HAP-1 (cell line): ENCODE data around the gene SSBP4.

Source experiments
- DNase-seq, 2 experiments: peaks; one replicate each; pipeline ENCODE4 v3.0.0-alpha.2; 2016 to 2020; ENCODE audit warnings: low spot score in 2 of 2
- H3K27me3 ChIP-seq: fragments of 250-450 bp; sonication (Bioruptor Pico); 2 replicates; pipeline ENCODE4 v1.5.1; 2020; ENCODE audit warnings: low read depth, mild to moderate bottlenecking, moderate library complexity
- H3K36me3 ChIP-seq: fragments of 250-450 bp; sonication (Bioruptor Pico); replicated peaks from 2 replicates; pipeline ENCODE4 v1.5.1; 2020; ENCODE audit warnings: mild to moderate bottlenecking
- H3K4me1 ChIP-seq: fragments of 250-450 bp; sonication (Bioruptor Pico); 2 replicates; pipeline ENCODE4 v1.5.1; 2020; ENCODE audit warnings: mild to moderate bottlenecking
- H3K4me3 ChIP-seq: fragments of 250-450 bp; sonication (Bioruptor Pico); 2 replicates; pipeline ENCODE4 v1.5.1; 2020; ENCODE audit warnings: mild to moderate bottlenecking, moderate library complexity
- H3K9me3 ChIP-seq: fragments of 250-450 bp; sonication (Bioruptor Pico); 2 replicates; pipeline ENCODE4 v1.5.1; 2020; ENCODE audit warnings: mild to moderate bottlenecking, moderate library complexity
- in situ Hi-C: fragments of 300-500 bp; cut with MboI; formaldehyde crosslinking; loops from 3 replicates; pipeline ENCODE4 v1.14.3; 2020; ENCODE audit warnings: low sequenced_read_pairs, inconsistent platforms, mixed read lengths

Gene SSBP4

DNA sequence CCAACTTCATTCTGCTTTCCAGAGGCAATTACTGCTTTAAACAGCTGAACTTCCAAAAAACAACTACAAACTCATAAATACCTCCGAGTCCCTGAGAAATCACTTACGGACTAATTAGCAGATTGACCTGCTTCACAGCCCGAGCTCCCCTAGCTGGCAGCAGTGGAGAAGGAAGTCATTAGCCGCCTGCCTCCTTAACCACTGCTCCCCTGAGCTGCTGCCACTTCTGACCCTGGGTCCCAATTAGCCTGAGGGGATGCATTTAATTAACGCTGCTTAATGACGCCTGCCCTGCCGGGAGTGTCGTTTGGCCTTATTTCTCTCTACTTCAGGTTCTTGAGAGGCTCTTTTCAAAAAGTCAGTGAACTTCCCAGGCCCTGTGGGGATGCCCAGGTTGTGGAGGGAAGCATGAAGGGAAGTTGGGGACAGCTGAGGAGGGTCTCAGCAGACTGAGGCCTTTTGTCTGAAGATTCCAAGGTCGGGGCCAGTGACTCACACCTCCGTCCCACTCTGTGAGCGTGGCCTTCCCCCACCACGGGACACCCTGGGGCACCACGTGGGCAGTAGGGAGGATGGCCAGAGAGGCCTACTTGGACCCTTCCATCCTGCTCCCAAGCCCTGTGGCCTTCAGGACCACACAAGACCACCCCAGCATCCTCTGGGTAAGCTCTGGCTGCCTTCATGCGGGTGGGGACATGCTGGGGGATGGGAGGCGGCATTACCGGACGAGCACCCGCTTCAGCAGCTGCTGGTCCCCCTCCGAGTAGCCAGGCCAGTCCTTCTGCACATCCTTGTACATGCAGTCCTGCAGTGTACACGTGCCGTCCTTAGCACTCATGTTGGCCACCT lies 38.5 kb downstream of the SSBP4 start:
- in situ Hi-C loops = loop anchor here (10.0 kb wide), 2 partner anchors 397 to 527 kb away; no protein-coding TSS in a partner anchor
- DNase-seq = no peak
- no peak overlapping the region for H3K4me3 ChIP-seq

DNA sequence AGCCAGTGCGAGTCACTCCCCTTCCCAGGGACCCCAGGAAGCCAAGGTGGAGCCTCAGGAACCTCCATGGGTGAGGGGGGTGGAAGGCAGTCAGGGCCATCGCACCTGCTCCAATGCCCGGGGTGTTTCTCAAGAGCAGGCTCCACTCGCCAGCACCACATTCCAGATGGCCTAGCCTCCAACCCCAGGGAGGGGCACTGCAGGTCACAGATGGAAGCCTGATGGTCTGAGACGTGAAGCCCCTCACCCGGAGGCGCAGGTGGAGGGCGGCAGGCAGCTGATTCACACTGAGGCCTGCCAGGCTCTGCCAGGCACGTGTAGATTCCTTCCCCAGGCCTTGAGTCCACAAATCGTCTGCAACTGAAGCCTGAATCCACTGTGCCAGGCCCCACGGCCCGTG lies 41.7 kb downstream of the SSBP4 start:
- Histone ChIP-seq H3K4me3 (no peak overlapping the region), H3K36me3 (peaks cover 26% of the 10 kb centered on the region), H3K4me1 (no peaks in the 10 kb centered on the region), H3K27me3 (no peaks in the 10 kb centered on the region), H3K9me3 (no peaks in the 10 kb centered on the region)
- no peak for DNase-seq
- in situ Hi-C loops = no loop called here

More for the DNA sequence above, 38.5 kb downstream of the SSBP4 start:
- peaks cover 24% of the 10 kb centered on the region for H3K36me3 ChIP-seq
- H3K4me1 ChIP-seq = no peaks in the 10 kb centered on the region
- no peaks in the 10 kb centered on the region for H3K9me3 ChIP-seq
- no peaks in the 10 kb centered on the region for H3K27me3 ChIP-seq

- Histone ChIP-seq H3K4me1 (no peaks in the 10 kb centered on the region), H3K4me3 (no peak overlapping the region), H3K36me3 (peaks cover 24% of the 10 kb centered on the region), H3K9me3 (no peaks in the 10 kb centered on the region), H3K27me3 (no peaks in the 10 kb centered on the region)
- DNase-seq = no peak
- in situ Hi-C loops = no loop called here
Measured at GRCh38 chr19:18461471-18461870, 42.3 kb downstream of the SSBP4 start.

GRCh38 chr19:18464646-18465045 lies 45.4 kb downstream of the SSBP4 start:
- in situ Hi-C loops = no loop called here
- no peak for DNase-seq
- Histone ChIP-seq H3K4me3 (no peak overlapping the region), H3K4me1 (no peaks in the 10 kb centered on the region), H3K27me3 (no peaks in the 10 kb centered on the region), H3K36me3 (peaks cover 22% of the 10 kb centered on the region), H3K9me3 (no peaks in the 10 kb centered on the region)

GRCh38 chr19:18465214-18465963 lies 46.2 kb downstream of the SSBP4 start:
- H3K36me3 ChIP-seq = peaks cover 17% of the 10 kb centered on the region
- no peak for DNase-seq
- H3K4me3 ChIP-seq = no peak overlapping the region
- H3K9me3 ChIP-seq = no peaks in the 10 kb centered on the region
- in situ Hi-C loops = no loop called here
- no peaks in the 10 kb centered on the region for H3K4me1 ChIP-seq
- no peaks in the 10 kb centered on the region for H3K27me3 ChIP-seq

DNA sequence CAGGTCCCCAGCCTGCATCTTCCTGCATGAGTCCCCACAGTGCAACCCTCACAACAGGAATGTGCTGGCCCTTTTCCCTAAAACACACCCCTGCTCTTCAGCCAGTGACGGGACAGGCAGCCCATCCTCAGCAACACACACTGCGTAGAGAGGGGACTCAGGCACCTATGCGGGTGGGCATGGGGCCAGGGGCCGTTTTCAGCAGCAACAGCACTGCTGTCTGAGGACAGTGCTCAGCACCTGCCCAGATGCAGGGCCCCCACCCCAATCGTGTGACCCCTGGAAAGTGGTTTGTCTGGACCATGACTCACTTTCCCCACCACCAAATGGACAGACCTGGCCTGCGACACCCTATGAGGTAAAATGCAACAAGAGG lies 46.8 kb downstream of the SSBP4 start:
- H3K4me1 ChIP-seq = no peaks in the 10 kb centered on the region

DNA sequence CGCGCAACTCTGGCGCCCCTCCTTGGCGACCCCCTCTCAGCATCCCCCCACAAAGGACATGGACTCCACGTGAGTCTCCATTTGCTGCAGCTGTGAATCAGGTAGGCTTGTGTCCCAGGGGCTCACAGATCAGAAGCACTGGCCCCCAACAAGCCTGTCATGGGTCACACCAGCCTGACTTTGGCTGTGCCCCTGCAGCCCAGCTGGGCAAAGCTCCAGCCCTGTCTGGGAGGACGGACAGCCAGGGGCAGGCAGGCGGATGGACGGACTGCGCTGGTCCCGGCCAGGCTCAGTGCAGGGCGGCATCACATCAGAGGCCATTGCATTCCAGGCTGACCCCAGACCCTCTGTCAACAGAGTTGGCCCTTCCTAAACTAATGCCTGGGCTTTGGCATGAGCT lies 47.2 kb downstream of the SSBP4 start:
- H3K4me1 ChIP-seq = no peaks in the 10 kb centered on the region
- in situ Hi-C loops = no loop called here
- no peak overlapping the region for H3K4me3 ChIP-seq
- H3K9me3 ChIP-seq = no peaks in the 10 kb centered on the region
- peaks cover 8% of the 10 kb centered on the region for H3K36me3 ChIP-seq
- H3K27me3 ChIP-seq = no peaks in the 10 kb centered on the region
- DNase-seq = no peak

More for the DNA sequence above, 46.8 kb downstream of the SSBP4 start:
- Histone ChIP-seq H3K4me3 (no peak overlapping the region), H3K27me3 (no peaks in the 10 kb centered on the region), H3K36me3 (peaks cover 12% of the 10 kb centered on the region), H3K9me3 (no peaks in the 10 kb centered on the region)
- in situ Hi-C loops = no loop called here
- no peak for DNase-seq

DNA sequence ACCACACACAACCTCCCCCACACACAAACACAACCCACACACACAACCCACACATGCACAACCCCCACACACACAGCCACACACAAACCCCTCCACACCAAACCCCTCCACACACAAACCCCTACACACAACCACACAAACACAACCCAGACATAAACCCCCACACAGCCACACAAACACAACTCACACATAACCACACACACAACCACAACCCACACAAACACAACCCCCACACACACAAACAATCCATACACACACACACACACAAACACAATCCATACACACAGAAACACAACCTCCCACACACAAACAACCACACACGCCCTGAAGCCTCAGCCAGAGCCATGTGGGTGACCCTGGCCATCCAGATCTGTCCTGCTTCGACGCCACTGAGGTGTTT lies 48.8 kb downstream of the SSBP4 start:
- in situ Hi-C loops = no loop called here
- H3K36me3 ChIP-seq = no peaks in the 10 kb centered on the region
- H3K9me3 ChIP-seq = no peaks in the 10 kb centered on the region
- no peak overlapping the region for H3K4me3 ChIP-seq
- H3K27me3 ChIP-seq = no peaks in the 10 kb centered on the region
- H3K4me1 ChIP-seq = no peaks in the 10 kb centered on the region
- DNase-seq = no peak

- DNase-seq = no peak
- in situ Hi-C loops = no loop called here
Measured at GRCh38 chr19:18468517-18468916, 49.3 kb downstream of the SSBP4 start.

GRCh38 chr19:18469069-18469846 lies 50.1 kb downstream of the SSBP4 start:
- Histone ChIP-seq H3K27me3 (no peaks in the 10 kb centered on the region), H3K4me3 (no peak overlapping the region), H3K9me3 (no peaks in the 10 kb centered on the region), H3K36me3 (no peaks in the 10 kb centered on the region), H3K4me1 (no peaks in the 10 kb centered on the region)
- in situ Hi-C loops = no loop called here
- DNase-seq = peak; percentile 50 to 84

More at GRCh38 chr19:18468517-18468916, 49.3 kb downstream of the SSBP4 start:
- no peak overlapping the region for H3K4me3 ChIP-seq
- H3K9me3 ChIP-seq = no peaks in the 10 kb centered on the region
- H3K27me3 ChIP-seq = no peaks in the 10 kb centered on the region
- H3K4me1 ChIP-seq = no peaks in the 10 kb centered on the region
- no peaks in the 10 kb centered on the region for H3K36me3 ChIP-seq

DNA sequence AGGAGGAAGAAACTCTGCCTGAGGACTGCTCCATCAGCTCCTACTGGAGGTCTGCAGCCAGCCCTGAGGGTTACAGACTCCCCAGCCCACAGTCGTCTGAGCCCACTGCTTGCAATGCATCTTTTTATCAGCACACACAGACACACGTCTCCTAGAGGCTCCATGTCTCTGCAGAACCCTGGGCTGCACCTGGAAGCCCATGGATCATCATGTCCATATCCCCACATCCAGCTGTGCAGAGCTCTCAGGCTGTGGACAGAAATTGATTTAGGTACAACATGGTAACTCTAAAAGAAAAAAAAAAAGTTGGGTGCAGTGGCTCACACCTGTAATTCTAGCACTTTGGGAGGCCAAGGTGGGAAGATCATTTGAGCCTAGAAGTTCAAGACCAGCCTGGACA lies 51.6 kb downstream of the SSBP4 start:
- no peaks in the 10 kb centered on the region for H3K36me3 ChIP-seq
- in situ Hi-C loops = no loop called here

GRCh38 chr19:18473003-18473705 lies 54.0 kb downstream of the SSBP4 start:
- in situ Hi-C loops = no loop called here
- no peaks in the 10 kb centered on the region for H3K27me3 ChIP-seq
- H3K4me1 ChIP-seq = no peaks in the 10 kb centered on the region
- H3K4me3 ChIP-seq = no peak overlapping the region
- H3K9me3 ChIP-seq = no peaks in the 10 kb centered on the region
- H3K36me3 ChIP-seq = no peaks in the 10 kb centered on the region
- no peak for DNase-seq

More for the DNA sequence above, 51.6 kb downstream of the SSBP4 start:
- no peaks in the 10 kb centered on the region for H3K27me3 ChIP-seq
- no peaks in the 10 kb centered on the region for H3K4me1 ChIP-seq
- H3K9me3 ChIP-seq = no peaks in the 10 kb centered on the region
- H3K4me3 ChIP-seq = no peak overlapping the region
- DNase-seq = no peak

- in situ Hi-C loops = no loop called here
Measured at GRCh38 chr19:18473706-18474087, 54.5 kb downstream of the SSBP4 start.

More at GRCh38 chr19:18473706-18474087, 54.5 kb downstream of the SSBP4 start:
- no peaks in the 10 kb centered on the region for H3K4me1 ChIP-seq
- no peak overlapping the region for H3K4me3 ChIP-seq
- no peak for DNase-seq
- no peaks in the 10 kb centered on the region for H3K27me3 ChIP-seq
- H3K9me3 ChIP-seq = no peaks in the 10 kb centered on the region
- no peaks in the 10 kb centered on the region for H3K36me3 ChIP-seq
